Endothelial cell of umbilical vein (primary cell): ENCODE results near the gene KAZN. TPM values are rescaled to one million over a fixed set of nuclear protein-coding genes. Genes with fewer than 3 reads are reported as not detected.

Experiments
- BruUV-seq: library from RNA; stranded (reverse); fragments of 400-500 nt; replicated peaks from 2 replicates; lab custom pipeline; 2021; lab: Mats Ljungman, UMichigan
- CTCF ChIA-PET: fragments of 300-600, 350-600 bp; sonication (Branson Sonifier 250); formaldehyde crosslinking; loops from one replicate; lab custom pipeline; 2021; ENCODE audit warnings: antibody characterized with exemption, inconsistent platforms; lab: Charles Lee
- POLR2A ChIA-PET: fragments of 300-600, 350-600 bp; sonication (Branson Sonifier 250); formaldehyde crosslinking; loops from one replicate; lab custom pipeline; 2021; ENCODE audit warnings: antibody characterized with exemption, inconsistent platforms; lab: Charles Lee
- DNase-seq: peaks from one replicate; pipeline ENCODE4 v3.0.0-alpha.2; 2011; ENCODE audit warnings: low read depth, low spot score
- FAIRE-seq: peaks from 2 replicates; lab custom pipeline; 2011; peaks lifted over from hg19 to GRCh38; lab: Jason Lieb, UNC
- H2AFZ ChIP-seq: 2 replicates; pipeline ENCODE4 v1.6.0; 2012; ENCODE audit warnings: low read depth, low read length, control low read depth, inconsistent platforms
- H3K27ac ChIP-seq: 2 replicates; pipeline ENCODE4 v1.5.1; 2011; ENCODE audit warnings: low read depth, mild to moderate bottlenecking, control low read depth, low read length, moderate library complexity; ENCODE audit not compliant: insufficient read depth
- H3K27me3 ChIP-seq, 2 experiments: 2 replicates each; pipeline versions ENCODE4 v1.6.0 to v1.6.1; 2011; ENCODE audit warnings: low read length in 2 of 2, mixed read lengths in 1 of 2; ENCODE audit not compliant: control insufficient read depth in 2 of 2, insufficient read depth in 2 of 2
- H3K36me3 ChIP-seq, 2 experiments: 2 replicates in 1 of 2; 3 replicates in 1 of 2; pipeline ENCODE4 v1.5.1; 2011; ENCODE audit warnings: low read length in 2 of 2, mild to moderate bottlenecking in 1 of 2, moderate library complexity in 1 of 2; ENCODE audit not compliant: control insufficient read depth in 2 of 2, insufficient read depth in 2 of 2; ENCODE audit errors: extremely low read depth in 1 of 2
- H3K4me1 ChIP-seq: 3 replicates; pipeline ENCODE4 v1.5.1; 2011; ENCODE audit warnings: mild to moderate bottlenecking, low read length; ENCODE audit not compliant: control insufficient read depth, insufficient read depth; ENCODE audit errors: extremely low read depth
- H3K4me2 ChIP-seq: 2 replicates; pipeline ENCODE4 v1.6.1; 2011; ENCODE audit warnings: low read length, control low read depth, mixed read lengths; ENCODE audit not compliant: insufficient read depth
- H3K4me3 ChIP-seq, 3 experiments: fragments of 200-600 bp in 1 of 3; sonication (generic), shearing (Covaris generic) in 1 of 3; replicated peaks in 1 of 3; 2 replicates each; pipeline ENCODE4 v1.5.1; 2011 to 2016; ENCODE audit warnings: control low read depth in 3 of 3, low read length in 3 of 3, mild to moderate bottlenecking in 2 of 3, inconsistent platforms in 1 of 3, low read depth in 1 of 3, moderate library complexity in 1 of 3; ENCODE audit not compliant: insufficient read depth in 1 of 3
- H3K79me2 ChIP-seq: 2 replicates; pipeline ENCODE4 v1.6.0; 2012; ENCODE audit warnings: low read length, inconsistent platforms; ENCODE audit not compliant: control insufficient read depth, insufficient read depth
- H3K9ac ChIP-seq: replicated peaks from 2 replicates; pipeline ENCODE3; 2011; ENCODE audit warnings: low read length, control low read depth; ENCODE audit not compliant: insufficient read depth; ENCODE audit errors: extremely low read depth
- H3K9me1 ChIP-seq: replicated peaks from 3 replicates; pipeline ENCODE4 v1.6.0; 2011; ENCODE audit warnings: mild to moderate bottlenecking, low read length; ENCODE audit not compliant: control insufficient read depth, insufficient read depth; ENCODE audit errors: extremely low read depth
- H3K9me3 ChIP-seq: replicated peaks from 2 replicates; pipeline ENCODE4 v1.5.1; 2012; ENCODE audit warnings: low read length, inconsistent platforms; ENCODE audit not compliant: control insufficient read depth, insufficient read depth
- H4K20me1 ChIP-seq: replicated peaks from 2 replicates; pipeline ENCODE3; 2011; ENCODE audit warnings: mild to moderate bottlenecking, low read length; ENCODE audit not compliant: control insufficient read depth, insufficient read depth; ENCODE audit errors: extremely low read depth
- EZH2 ChIP-seq: IDR thresholded peaks from 2 replicates; pipeline ENCODE4 v1.6.1; 2012; ENCODE audit warnings: borderline replicate concordance, low read depth, mild to moderate bottlenecking, moderate library complexity, low read length, inconsistent platforms; ENCODE audit not compliant: severe bottlenecking
- FOS ChIP-seq: IDR thresholded peaks from 2 replicates; pipeline ENCODE4 v1.6.1; 2011; ENCODE audit warnings: mild to moderate bottlenecking, low read length, moderate library complexity, borderline replicate concordance; ENCODE audit not compliant: insufficient read depth
- GATA2 ChIP-seq: IDR thresholded peaks from 2 replicates; pipeline ENCODE4 v1.7.0; 2011; ENCODE audit warnings: low read depth, mild to moderate bottlenecking, moderate library complexity, mixed read lengths, low read length; ENCODE audit not compliant: insufficient read length, insufficient read depth
- JUN ChIP-seq: IDR thresholded peaks from 2 replicates; pipeline ENCODE4 v1.6.1; 2011; ENCODE audit warnings: borderline replicate concordance, low read depth; ENCODE audit not compliant: insufficient read length, insufficient read depth
- MAX ChIP-seq: IDR thresholded peaks from 2 replicates; pipeline ENCODE4 v1.6.1; 2011; ENCODE audit not compliant: insufficient read depth, insufficient read length
- MYC ChIP-seq: IDR thresholded peaks from one replicate; pipeline ENCODE4 v1.6.1; 2011; ENCODE audit warnings: mild to moderate bottlenecking, low read depth, low read length
- POLR2A ChIP-seq: IDR thresholded peaks from 2 replicates; pipeline ENCODE4 v1.6.1; 2012; ENCODE audit warnings: low read depth, mild to moderate bottlenecking, control low read depth, low read length
- POLR2AphosphoS5 ChIP-seq: IDR thresholded peaks from 2 replicates; pipeline ENCODE4 v1.6.1; 2012; ENCODE audit warnings: low read depth, mild to moderate bottlenecking, control low read depth, low read length, moderate library complexity; ENCODE audit not compliant: insufficient read depth
- dilution Hi-C: fragments of 300-500 bp; cut with MboI; formaldehyde crosslinking; loops from one replicate; pipeline ENCODE4 v1.15.0; 2019; ENCODE audit warnings: low sequenced_read_pairs; ENCODE audit not compliant: extremely low pct_ligation_motif_present
- intact Hi-C: fragments of 100-400 bp; cut with micrococcal nuclease; formaldehyde crosslinking; loops from one replicate; pipeline ENCODE4 v1.10.0; 2022
- polyA plus RNA-seq, 4 experiments: library from polyadenylated mRNA; depleted of rRNA in 3 of 4; stranded (reverse) in 3 of 4; unstranded in 1 of 4; fragments of >200 nt; gene quantifications; 2 replicates each; pipeline versions ENCODE4 v1.2.1 to v1.2.3, GENCODE V29; 2011 to 2012; ENCODE audit warnings: missing spikeins in 1 of 4
- total RNA-seq: library from RNA; stranded (reverse); gene quantifications from 2 replicates; pipeline ENCODE4 v1.2.3, GENCODE V29; 2021
- TF ChIP-seq, protein P1 (sequence below), 2 donors: IDR thresholded peaks; 1 replicate in 1 of 2; 2 replicates in 1 of 2; pipeline ENCODE4 v1.5.1; 2011; ENCODE audit warnings: low read length in 2 of 2, mild to moderate bottlenecking in 2 of 2, moderate library complexity in 2 of 2, control low read depth in 1 of 2, inconsistent platforms in 1 of 2, low read depth in 1 of 2; ENCODE audit not compliant: insufficient read depth in 1 of 2; ENCODE audit errors: extremely low read depth in 1 of 2

KAZN gene
- total and polyA plus RNA-seq, 2 donors (not counting 3 experiments of a cell fraction or from before 2014, with no cell fraction given): 1.6 to 5.8 TPM

- dilution Hi-C loops: no loop called here
- H3K27ac ChIP-seq: no peak overlapping the region
- no peak for FAIRE-seq
These were observed 22.3 kb upstream of the KAZN start for GRCh38 chr1:14576155-14576554.

DNA sequence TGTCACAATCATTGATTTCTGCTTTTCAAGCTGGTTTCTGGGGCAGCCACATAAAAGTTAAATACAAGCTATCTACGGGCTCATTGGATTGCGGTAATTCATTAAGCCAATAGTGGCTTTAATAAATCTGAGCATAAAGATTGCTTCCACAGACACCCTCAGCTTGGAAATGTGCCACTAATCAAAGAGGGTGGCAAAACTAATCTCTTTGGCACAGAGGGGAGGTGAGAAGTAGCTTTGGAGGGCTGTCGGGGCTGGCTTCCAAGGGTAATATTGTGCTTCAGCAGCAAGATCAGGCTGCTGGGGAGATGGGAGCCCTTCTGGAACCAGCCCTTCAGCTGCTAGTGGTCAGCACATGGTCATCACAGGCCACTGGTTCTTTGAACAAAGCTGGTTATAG lies 21.2 kb upstream of the KAZN start:
- Histone ChIP-seq H4K20me1 (no peaks in the 10 kb centered on the region), H3K4me1 (no peaks in the 10 kb centered on the region), H3K4me3 (no peak overlapping the region), H3K27ac (no peak overlapping the region), H3K9ac (no peak overlapping the region), H3K9me3 (peaks cover 10% of the 10 kb centered on the region), H3K4me2 (no peak overlapping the region), H3K9me1 (no peaks in the 10 kb centered on the region), H3K27me3 (no peaks in the 10 kb centered on the region), H3K36me3 (no peaks in the 10 kb centered on the region), H3K79me2 (no peaks in the 10 kb centered on the region), H2AFZ (no peak overlapping the region)
- dilution Hi-C loops (no loop called here), intact Hi-C loops (no loop called here)
- BruUV-seq: no TSS peak
- DNase-seq (no peak), FAIRE-seq (no peak)
- no peak for TF ChIP-seq FOS
- TF ChIP-seq POLR2AphosphoS5: no peak
- TF ChIP-seq, protein P1, sequence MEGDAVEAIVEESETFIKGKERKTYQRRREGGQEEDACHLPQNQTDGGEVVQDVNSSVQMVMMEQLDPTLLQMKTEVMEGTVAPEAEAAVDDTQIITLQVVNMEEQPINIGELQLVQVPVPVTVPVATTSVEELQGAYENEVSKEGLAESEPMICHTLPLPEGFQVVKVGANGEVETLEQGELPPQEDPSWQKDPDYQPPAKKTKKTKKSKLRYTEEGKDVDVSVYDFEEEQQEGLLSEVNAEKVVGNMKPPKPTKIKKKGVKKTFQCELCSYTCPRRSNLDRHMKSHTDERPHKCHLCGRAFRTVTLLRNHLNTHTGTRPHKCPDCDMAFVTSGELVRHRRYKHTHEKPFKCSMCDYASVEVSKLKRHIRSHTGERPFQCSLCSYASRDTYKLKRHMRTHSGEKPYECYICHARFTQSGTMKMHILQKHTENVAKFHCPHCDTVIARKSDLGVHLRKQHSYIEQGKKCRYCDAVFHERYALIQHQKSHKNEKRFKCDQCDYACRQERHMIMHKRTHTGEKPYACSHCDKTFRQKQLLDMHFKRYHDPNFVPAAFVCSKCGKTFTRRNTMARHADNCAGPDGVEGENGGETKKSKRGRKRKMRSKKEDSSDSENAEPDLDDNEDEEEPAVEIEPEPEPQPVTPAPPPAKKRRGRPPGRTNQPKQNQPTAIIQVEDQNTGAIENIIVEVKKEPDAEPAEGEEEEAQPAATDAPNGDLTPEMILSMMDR (IDR thresholded peaks at IDR 0.05; ENCODE audit: extremely low read depth in 1 of 2, insufficient read depth in 1 of 2, low read depth in 1 of 2, low read length in 2 of 2): no peak
- no peak for TF ChIP-seq EZH2
- TF ChIP-seq GATA2: no peak
- no peak for TF ChIP-seq MAX
- TF ChIP-seq JUN: no peak
- no peak for TF ChIP-seq MYC
- no peak for TF ChIP-seq POLR2A
- ChIA-PET CTCF (no interaction called here), POLR2A (no interaction called here)

More at GRCh38 chr1:14576155-14576554, 22.3 kb upstream of the KAZN start:
- ChIA-PET CTCF (no interaction called here), POLR2A (no interaction called here)
- no peak for DNase-seq
- no peaks in the 10 kb centered on the region for H3K79me2 ChIP-seq
- no TSS peak for BruUV-seq
- H3K9ac ChIP-seq: no peak overlapping the region
- no peaks in the 10 kb centered on the region for H3K4me1 ChIP-seq
- no peak overlapping the region for H3K4me3 ChIP-seq
- no peak overlapping the region for H2AFZ ChIP-seq
- H4K20me1 ChIP-seq: no peaks in the 10 kb centered on the region
- H3K27me3 ChIP-seq: no peaks in the 10 kb centered on the region
- no peaks in the 10 kb centered on the region for H3K36me3 ChIP-seq
- no peak overlapping the region for H3K4me2 ChIP-seq
- no peaks in the 10 kb centered on the region for H3K9me1 ChIP-seq
- TF ChIP-seq JUN (no peak), POLR2AphosphoS5 (no peak)
- intact Hi-C loops: no loop called here
- peaks cover 10% of the 10 kb centered on the region for H3K9me3 ChIP-seq
